Measurements from ENCODE around the gene TLL2.

TLL2 gene

GRCh38 chr10:96418582-96418981 is 95.1 kb downstream of the TLL2 start:
- DNase-seq, result no peak

GRCh38 chr10:96417441-96417840 is 96.3 kb downstream of the TLL2 start:
- DNase-seq, result no peak

DNA sequence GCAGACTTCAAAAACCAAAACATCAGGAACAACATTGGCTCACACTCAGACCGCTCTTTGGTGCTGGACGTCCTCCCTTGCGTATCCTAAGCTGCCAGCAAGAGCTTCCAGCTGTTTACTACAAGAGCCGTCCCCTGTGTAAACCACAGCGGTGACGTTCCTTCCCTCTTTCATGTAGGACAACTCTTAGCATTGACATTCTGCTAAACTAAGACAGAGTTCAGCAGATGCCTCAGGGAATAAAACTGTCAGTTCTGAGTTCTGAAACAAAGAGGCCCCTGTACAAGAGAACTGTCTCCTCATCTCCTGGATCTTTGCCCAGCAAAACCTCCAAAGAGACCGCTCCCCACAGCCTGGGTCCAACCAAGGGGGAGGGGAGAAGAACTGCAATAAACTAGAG is 97.1 kb downstream of the TLL2 start:
- no peak for DNase-seq

- DNase-seq, result no peak
Observed at GRCh38 chr10:96415891-96416554, 97.7 kb downstream of the TLL2 start.

DNA sequence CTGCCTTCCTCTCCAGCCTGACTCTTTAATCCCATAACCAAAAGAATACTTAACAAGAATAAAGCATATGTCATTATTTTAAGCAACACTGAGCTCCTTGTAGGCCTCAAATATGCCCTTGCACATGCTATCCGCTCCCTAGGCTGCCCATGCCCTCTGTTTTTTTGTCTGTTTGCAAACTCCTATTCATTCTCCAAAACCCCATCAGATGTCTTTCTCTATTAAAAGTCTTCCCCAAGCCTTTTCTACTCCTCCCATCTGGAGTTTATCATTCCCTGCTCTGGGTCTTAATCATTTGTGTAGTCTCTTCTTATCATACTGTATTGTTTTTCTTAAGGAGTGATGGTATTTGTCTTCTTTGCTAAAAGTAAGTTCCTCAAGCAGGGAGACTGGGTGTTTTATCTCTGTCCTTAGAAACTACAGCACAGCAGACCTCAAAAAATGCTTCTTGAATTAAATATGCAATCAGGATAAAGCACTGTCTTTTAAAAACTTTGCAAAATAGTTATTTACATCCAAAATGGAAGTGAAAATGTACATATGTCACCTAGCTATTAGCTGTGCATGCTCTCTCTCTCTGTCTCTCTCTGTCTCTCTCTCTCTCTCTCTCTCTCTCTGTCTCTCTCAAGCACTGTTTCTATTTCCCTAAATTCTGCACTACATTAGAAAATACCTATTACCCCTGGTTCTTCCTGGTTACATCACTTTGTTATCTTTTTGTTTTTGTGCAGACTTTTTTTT is 98.4 kb downstream of the TLL2 start:
- DNase-seq, result no peak

DNA sequence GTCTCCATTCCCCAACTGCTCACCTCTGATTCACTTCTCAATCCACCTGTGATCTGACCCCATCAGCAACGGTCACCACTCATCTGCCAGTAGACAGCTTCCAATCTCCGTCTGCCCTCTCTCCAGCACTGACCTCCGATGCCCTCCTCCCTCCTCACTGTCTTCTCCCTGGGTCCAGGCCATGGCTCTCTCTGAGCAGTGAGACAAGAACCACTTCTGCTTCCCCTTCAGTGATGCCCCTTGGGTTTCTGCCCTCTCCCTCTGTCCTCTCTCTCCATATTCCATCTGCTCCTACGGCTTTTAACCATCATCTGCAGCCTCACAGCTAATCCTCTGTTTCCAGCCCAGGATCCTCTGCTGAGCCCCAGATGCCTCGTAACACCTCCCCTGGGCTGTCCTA is 99.4 kb downstream of the TLL2 start:
- no peak for DNase-seq

GRCh38 chr10:96413151-96413787 is 100.5 kb downstream of the TLL2 start:
- DNase-seq, result no peak

DNA sequence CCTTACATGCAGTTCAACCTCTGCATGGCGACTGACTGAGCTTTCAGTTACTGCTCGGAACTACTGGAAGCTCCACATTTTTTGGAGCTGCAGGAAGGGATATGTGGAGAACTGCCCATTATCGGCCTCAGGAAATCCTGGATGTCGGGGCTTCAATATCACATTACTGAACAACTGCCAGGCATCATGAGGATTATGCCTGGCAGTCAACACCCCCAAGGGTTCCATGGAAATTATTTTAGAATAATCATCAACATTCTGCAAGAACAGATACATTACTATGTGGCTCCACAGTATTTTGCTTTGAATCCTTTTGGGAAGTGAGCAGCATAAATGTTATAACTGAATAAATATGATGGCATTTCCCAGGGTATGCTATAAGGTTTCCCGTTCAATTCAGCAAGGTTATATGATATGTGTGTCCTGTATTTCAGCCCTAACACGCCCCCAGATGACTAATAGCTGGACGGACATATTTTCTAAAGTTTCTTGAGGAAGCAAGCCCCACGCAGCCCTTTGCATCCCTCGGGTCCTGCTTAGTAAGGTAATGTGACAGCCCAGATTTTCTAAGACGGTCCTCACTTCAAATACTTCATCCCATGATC is 101.9 kb downstream of the TLL2 start:
- no peak for DNase-seq

DNA sequence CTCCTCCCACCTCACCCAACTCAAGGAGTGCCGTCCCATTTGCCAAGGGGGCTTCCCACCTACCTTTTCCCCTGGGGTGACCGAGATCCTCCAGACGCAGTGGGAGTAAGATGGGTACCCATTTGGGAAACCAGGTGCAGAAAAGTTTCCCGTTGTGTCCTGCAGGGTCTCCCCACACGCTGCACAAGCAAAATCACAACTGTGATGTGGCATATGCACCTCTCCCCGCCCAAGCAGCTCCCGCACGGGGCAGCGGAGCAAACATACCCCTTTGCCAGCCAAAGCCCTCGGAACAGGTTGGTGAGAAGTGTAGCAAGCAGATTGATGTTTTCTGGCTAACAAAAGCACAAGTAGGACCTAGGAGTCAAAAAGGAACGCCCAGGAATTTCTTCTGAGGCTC is 103.4 kb downstream of the TLL2 start:
- no peak for DNase-seq

DNA sequence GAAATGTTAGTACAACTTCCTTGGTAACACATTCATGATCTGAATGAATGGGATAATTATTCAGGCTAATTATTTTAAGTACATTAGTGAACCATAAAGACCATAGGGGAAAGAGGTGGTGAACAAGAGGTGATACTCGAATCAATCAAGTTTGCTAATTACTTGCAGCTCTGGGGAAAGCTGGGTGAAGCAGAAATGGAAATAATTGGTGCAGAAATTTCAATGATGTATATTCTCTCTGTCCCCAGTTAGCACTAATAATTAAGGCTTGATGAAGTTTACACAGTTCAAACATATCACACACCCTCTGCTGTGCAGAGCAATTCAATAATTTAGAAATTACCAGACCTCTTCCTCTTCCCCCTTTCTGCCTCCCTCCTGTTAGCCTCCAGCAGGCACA is 105.5 kb downstream of the TLL2 start:
- no peak for DNase-seq

DNA sequence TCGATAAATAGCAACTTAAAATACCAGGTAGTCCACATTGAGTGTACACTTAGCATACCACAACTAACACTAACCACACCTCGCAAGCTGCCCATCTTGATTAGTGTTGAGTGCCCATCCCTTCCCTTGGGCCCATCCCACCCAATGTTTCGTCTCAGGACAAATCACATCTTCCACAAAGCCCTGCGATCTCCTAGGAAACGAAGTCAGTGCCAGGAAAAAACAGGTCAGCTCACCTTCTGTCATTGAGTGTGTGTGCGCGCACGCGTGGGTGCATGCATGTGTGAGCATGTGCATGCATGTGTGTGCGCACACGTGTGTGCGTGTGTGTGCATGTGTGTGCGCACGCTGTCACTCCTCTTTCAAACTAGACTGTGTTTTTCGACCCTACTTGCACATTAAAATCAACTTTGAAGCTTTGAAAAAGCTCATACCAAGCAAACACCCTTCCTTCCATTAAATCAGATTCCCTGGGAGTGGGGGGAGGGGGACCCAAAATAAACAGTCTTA is 106.1 kb downstream of the TLL2 start:
- DNase-seq, result no peak

GRCh38 chr10:96406091-96406490 is 107.6 kb downstream of the TLL2 start:
- DNase-seq, result no peak

- DNase-seq, result no peak
Observed at GRCh38 chr10:96402417-96403305, 111.1 kb downstream of the TLL2 start.

DNA sequence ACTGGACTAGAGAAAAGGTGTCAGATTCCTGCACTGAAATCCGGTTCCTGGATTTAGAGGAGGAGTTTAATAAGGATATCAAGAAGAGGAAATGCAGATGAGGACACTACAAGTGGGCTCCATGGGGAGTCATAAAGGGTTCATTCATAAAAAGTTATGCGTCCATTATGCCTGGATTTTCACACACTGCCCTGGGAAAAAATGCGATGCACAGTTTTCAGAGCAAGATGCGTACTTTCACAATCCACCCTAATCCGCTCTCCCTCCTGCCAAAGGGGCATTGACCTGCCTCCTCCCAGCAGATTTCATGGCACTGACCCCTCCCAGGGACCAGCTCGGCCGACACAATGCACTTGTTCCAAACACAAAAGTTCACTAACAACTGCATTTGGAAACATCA is 112.7 kb downstream of the TLL2 start:
- no peak for DNase-seq

GRCh38 chr10:96400465-96400864 is 113.3 kb downstream of the TLL2 start:
- DNase-seq, result no peak

- no peak for DNase-seq
Observed at GRCh38 chr10:96397902-96398301, 115.8 kb downstream of the TLL2 start.

DNA sequence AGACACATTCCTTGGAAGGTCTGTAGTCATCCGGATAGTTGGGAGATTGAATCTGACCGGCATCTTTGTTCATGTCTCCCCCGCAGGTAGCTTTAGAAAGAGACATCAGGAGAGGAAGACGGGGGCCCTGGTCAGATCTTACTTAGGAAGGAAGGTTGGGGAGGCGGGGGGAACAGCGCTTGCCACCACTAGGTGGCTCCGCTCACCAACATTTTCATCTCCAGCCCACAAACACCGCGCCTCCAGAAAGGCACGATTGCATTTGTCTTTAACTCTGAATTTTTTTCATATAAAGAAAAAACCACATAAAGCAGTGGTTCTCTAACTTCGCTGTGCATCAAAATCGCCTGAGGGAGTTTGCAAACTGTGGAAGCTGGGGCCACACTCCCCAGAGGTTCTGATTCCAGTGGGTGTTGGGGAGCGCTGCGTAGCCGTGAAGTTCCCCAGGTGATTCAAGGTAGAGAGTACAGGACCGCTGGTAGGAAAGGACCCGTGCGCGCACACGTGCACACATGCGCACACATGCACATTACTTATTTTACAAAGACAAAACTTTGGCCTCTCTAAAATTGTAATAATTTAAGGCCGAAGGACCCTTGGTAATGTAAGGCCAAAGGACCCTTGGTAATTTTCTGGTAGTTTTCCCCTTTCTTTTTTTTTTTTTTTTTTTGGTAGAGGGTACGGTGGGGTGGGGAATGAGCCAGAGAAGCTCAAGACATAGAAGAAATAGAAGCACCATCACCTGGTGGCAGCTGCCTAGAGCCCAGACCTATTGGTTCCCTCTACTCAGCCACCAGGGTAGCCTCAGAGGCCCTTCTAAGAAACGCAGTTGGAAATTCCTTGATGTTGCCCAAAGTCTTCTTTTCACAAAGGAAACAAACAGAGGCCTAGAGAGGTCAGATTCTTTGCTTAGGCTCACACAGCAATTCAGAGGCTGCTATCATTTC is 117.5 kb downstream of the TLL2 start:
- peak; percentile 34 for DNase-seq

DNA sequence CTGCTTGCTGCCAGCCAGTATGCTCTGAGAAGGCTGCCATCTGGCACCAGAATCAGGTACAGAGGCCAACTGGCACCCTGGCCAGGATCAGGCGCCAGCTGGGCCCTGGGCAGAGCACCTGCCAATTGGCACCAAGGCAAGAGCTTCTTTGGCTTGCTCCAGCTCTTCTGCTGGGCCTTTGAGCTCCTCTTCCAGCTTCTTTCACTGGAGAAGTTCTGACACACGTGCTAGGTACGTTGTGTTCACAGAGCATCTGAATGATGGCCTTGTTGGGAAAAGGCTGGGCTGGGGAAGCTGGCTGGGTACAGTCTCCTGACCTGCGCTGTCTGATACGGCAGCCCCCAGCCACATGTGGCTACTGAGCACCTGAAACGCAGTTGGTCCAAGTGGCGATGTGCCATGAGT is 123.3 kb downstream of the TLL2 start:
- DNase-seq, result no peak

DNA sequence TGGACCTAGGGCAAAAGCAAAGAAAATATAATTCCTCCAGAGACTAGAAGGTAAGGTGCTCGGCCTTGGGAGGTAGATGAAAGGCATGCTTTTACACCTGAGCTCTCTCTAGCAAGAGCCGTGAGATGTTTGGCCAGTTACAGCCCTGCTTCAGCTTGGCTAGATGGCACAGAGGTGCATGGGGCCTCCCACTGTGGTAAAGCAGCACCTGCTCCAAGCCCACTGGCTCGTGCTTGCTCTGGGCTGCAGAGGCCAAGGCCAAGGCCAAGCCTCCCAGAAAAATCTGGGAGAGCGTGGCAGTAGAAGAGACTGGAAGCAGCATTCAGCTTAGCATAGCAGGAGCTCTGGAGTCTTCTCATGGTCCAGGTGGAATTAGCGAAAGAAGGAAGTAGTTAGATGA is 123.9 kb downstream of the TLL2 start:
- DNase-seq, result no peak

GRCh38 chr10:96387601-96388000 is 126.1 kb downstream of the TLL2 start:
- DNase-seq, result no peak

GRCh38 chr10:96387161-96387560 is 126.6 kb downstream of the TLL2 start:
- DNase-seq, result no peak

Measured in activated CD4-positive, alpha-beta T cell treated with anti-CD3 and anti-CD28 coated beads for 1 hour (primary cell).